Spleen (tissue), 11 donors: ENCODE measurements around the gene ACACA. TPM values are rescaled to one million over a fixed set of nuclear protein-coding genes. Genes with fewer than 3 reads are reported as not detected.

Experiments used
- DNase-seq: peaks from one replicate; pipeline ENCODE4 v3.0.0-alpha.2; 2020
- H3K27ac ChIP-seq, 8 donors: fragments of 200-600 bp; sonication (generic) in 7 of 8; 1 replicate in 4 of 8; 2 replicates in 4 of 8; pipeline versions ENCODE4 v1.5.0 to v1.8.0; 2016 to 2021; ENCODE audit warnings: inconsistent platforms in 4 of 8, mild to moderate bottlenecking in 4 of 8, moderate library complexity in 1 of 8
- H3K27me3 ChIP-seq, 7 donors: fragments of 200-600 bp; sonication (generic) in 6 of 7; replicated peaks in 1 of 7; 1 replicate in 4 of 7; 2 replicates in 3 of 7; pipeline versions ENCODE4 v1.5.0 to v1.8.0; 2016 to 2021; ENCODE audit warnings: inconsistent platforms in 3 of 7, mild to moderate bottlenecking in 1 of 7
- H3K36me3 ChIP-seq, 6 donors: fragments of 200-600 bp; sonication (generic) in 5 of 6; 1 replicate in 4 of 6; 2 replicates in 2 of 6; pipeline versions ENCODE4 v1.5.0 to v1.8.0; 2016 to 2021; ENCODE audit warnings: inconsistent platforms in 2 of 6
- H3K4me1 ChIP-seq, 6 donors: fragments of 200-600 bp; sonication (generic) in 5 of 6; 1 replicate in 3 of 6; 2 replicates in 3 of 6; pipeline versions ENCODE4 v1.5.0 to v1.8.0; 2016 to 2021; ENCODE audit warnings: inconsistent platforms in 3 of 6
- H3K4me3 ChIP-seq, 8 donors: fragments of 200-600 bp; sonication (generic) in 7 of 8; 1 replicate in 4 of 8; 2 replicates in 4 of 8; pipeline versions ENCODE4 v1.5.0 to v1.8.0; 2016 to 2021; ENCODE audit warnings: inconsistent platforms in 4 of 8, mild to moderate bottlenecking in 4 of 8, moderate library complexity in 2 of 8
- H3K9me3 ChIP-seq, 8 donors: fragments of 200-600 bp; sonication (generic) in 7 of 8; 1 replicate in 4 of 8; 2 replicates in 4 of 8; pipeline versions ENCODE4 v1.5.0 to v1.8.0; 2016 to 2021; ENCODE audit warnings: inconsistent platforms in 4 of 8
- POLR2A ChIP-seq, 3 donors: fragments of 450-650 bp; IDR thresholded peaks; one replicate each; pipeline ENCODE4 v1.5.1; 2017; ENCODE audit warnings: antibody characterized with exemption in 3 of 3, mild to moderate bottlenecking in 1 of 3
- POLR2AphosphoS5 ChIP-seq, 3 donors: sonication (generic); formaldehyde crosslinking; IDR thresholded peaks; one replicate each; pipeline ENCODE4 v1.5.1; 2017; ENCODE audit warnings: antibody characterized with exemption in 3 of 3
- WGBS, 5 donors: extraction: QIAGEN DNeasy Blood & Tissue Kit in 3 of 5; methylation state at CpG; one replicate each; pipeline versions ENCODE4 v1.1.5 to v1.1.7; 2013 to 2018; 5-methylcytosine and 5-hydroxymethylcytosine counted together
- intact Hi-C: fragments of 100-400 bp; cut with DNase I; formaldehyde crosslinking; loops from one replicate; pipeline ENCODE4 v1.15.0; 2023; ENCODE audit warnings: low total_unique reads
- polyA plus RNA-seq, 3 donors: library from polyadenylated mRNA; stranded (reverse); fragments of 200-250 nt; gene quantifications; one replicate each; pipeline ENCODE4 v1.2.1, GENCODE V29; 2013
- total RNA-seq, 7 donors: library from RNA; depleted of rRNA in 3 of 7; stranded (reverse); fragments of >200 nt in 3 of 7; fragmentation: NEBNext Ultra II Directional in 4 of 7; extraction: Animal tissue kit (Norgen Biotek cat#: 25700) in 4 of 7; gene quantifications; one replicate each; pipeline versions ENCODE4 v1.1.0 to v1.2.1, GENCODE V29; 2016 to 2021
- TF ChIP-seq, protein P1 (sequence below), 11 experiments: fragments of 200-600 bp in 7 of 11; fragments of 450-650 bp in 4 of 11; sonication (generic) in 4 of 11; IDR thresholded peaks in 8 of 11; conservative IDR thresholded peaks in 3 of 11; 1 replicate in 7 of 11; 2 replicates in 4 of 11; pipeline versions ENCODE4 v1.4.0 to v1.8.0; 2016 to 2021; ENCODE audit warnings: antibody characterized with exemption in 11 of 11, inconsistent platforms in 4 of 11, mild to moderate bottlenecking in 1 of 11
- donor health status: healthy with polysubstance abuse.
- donor health status: DM: no; HTN: no; CAD: no; lungs with moderate emphysema.
- donor health status: DM: no; HTN: no; CAD: no.
- donor health status: Bipolar disorder and iron deficiency.
- donor health status: healthy.
- donor health status: DM: no; HTN: no; CAD: no.
- donor health status: DM: yes; HTN: yes; CAD: no.

The ACACA gene
- total and polyA plus RNA-seq, 10 donors, result 3.2 to 50.8 (median 29.2) TPM

DNA sequence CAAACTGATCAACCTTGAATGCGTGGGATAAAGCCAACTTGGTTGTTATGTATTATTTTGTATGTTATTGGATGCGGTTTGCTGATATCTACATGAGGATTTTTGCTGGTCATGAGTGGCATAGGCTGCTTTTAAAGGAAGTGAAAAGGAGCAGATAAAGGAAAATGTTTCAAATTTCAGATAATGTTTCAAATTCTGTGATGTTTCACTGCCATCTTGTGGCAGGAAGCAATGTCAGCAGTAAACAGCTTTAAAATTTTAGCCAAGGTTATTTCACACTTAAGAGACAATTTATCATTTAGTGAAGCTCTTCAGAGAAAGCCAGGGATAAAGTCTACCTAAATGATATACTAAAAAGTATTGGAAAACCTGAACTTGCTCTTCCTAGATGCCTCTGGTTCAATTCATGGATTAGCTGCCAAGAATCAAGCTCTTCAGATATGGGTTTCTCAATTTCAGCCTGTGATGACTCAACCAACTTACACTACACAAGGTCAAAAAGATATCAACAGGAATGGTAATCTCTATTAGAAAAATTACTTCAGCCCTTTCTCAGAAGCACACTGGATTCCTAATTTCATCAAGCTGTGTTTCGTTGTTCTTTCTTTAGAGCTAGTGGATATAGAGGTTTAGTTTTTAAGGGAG is 166.8 kb downstream of the ACACA start:
- H3K36me3 ChIP-seq, result peaks cover 0 to 95% (median 33%) of the 10 kb centered on the region in 6 donors
- no peak overlapping the region for H3K4me3 ChIP-seq
- H3K27ac ChIP-seq, result no peak overlapping the region
- no peaks in the 10 kb centered on the region for H3K9me3 ChIP-seq
- 67 to 82% (median 70%) methylated on average over 3 of the region's 3 CpGs for WGBS, 5 donors
- TF ChIP-seq, protein P1, sequence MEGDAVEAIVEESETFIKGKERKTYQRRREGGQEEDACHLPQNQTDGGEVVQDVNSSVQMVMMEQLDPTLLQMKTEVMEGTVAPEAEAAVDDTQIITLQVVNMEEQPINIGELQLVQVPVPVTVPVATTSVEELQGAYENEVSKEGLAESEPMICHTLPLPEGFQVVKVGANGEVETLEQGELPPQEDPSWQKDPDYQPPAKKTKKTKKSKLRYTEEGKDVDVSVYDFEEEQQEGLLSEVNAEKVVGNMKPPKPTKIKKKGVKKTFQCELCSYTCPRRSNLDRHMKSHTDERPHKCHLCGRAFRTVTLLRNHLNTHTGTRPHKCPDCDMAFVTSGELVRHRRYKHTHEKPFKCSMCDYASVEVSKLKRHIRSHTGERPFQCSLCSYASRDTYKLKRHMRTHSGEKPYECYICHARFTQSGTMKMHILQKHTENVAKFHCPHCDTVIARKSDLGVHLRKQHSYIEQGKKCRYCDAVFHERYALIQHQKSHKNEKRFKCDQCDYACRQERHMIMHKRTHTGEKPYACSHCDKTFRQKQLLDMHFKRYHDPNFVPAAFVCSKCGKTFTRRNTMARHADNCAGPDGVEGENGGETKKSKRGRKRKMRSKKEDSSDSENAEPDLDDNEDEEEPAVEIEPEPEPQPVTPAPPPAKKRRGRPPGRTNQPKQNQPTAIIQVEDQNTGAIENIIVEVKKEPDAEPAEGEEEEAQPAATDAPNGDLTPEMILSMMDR (IDR thresholded peaks at IDR 0.05 in 8 of 11, conservative IDR thresholded peaks at IDR 0.05 in 3 of 11), result peak; percentile 18 to 71 (median 56)
- TF ChIP-seq POLR2AphosphoS5 (IDR thresholded peaks at IDR 0.05), result no peak
- no peaks in the 10 kb centered on the region for H3K4me1 ChIP-seq
- intact Hi-C loops, result loop anchor here (5.0 kb wide), 1 partner anchor 613 kb away; no protein-coding TSS in a partner anchor
- no peaks in the 10 kb centered on the region for H3K27me3 ChIP-seq
- DNase-seq, result no peak

DNA sequence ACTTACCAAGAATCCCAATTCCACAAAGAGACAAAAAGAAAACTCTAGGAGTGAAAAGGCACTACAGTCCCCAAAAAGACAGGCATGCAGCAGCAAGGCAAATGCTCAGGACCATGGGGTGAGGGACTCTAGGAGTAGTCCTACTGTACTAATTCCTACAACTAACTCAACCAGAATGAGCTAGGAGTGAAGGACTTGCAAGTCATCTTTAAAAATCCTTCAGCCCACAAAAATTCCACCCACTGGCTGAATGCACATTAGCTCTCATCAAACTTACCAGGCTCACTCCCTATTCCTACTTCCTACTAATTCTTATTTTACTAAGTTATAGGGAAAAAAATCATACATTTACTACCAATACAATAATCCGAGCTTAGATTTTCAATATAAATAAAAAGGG is 172.5 kb downstream of the ACACA start:
- Histone ChIP-seq H3K36me3 (peaks cover 0 to 85% (median 19%) of the 10 kb centered on the region in 6 donors), H3K27me3 (no peaks in the 10 kb centered on the region), H3K9me3 (no peaks in the 10 kb centered on the region), H3K27ac (no peak overlapping the region), H3K4me1 (no peaks in the 10 kb centered on the region), H3K4me3 (no peak overlapping the region)
- 88 to 99% (median 92%) methylated on average over 1 of the region's 1 CpG for WGBS, 5 donors
- no peak for DNase-seq
- intact Hi-C loops, result no loop called here
- TF ChIP-seq, protein P1 (IDR thresholded peaks at IDR 0.05 in 8 of 11, conservative IDR thresholded peaks at IDR 0.05 in 3 of 11), result no peak
- TF ChIP-seq POLR2A (IDR thresholded peaks at IDR 0.05) (no peak), POLR2AphosphoS5 (IDR thresholded peaks at IDR 0.05) (no peak)

DNA sequence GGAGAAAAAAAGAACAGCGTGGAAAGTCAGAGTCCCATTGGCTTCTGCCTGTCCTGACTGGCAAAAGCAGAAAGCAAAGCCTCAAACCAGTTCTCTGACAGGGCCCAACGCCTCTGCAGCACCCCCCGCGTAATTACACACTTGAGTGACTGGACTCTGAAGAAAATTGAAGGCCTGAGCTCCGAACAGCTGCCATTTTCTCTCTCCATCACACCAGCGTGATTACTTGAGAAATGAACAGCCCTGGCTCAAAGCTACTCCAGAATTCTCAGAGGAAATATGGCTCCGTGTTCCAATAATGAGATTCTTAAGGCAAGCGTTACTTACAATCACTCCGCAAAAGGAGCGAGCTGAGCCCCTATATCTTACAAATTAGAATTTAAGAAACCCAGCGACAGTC is 173.6 kb downstream of the ACACA start:
- TF ChIP-seq, protein P1 (IDR thresholded peaks at IDR 0.05 in 8 of 11, conservative IDR thresholded peaks at IDR 0.05 in 3 of 11), result no peak
- TF ChIP-seq POLR2AphosphoS5 (IDR thresholded peaks at IDR 0.05) (no peak), POLR2A (IDR thresholded peaks at IDR 0.05) (no peak)
- Histone ChIP-seq H3K27ac (no peak overlapping the region), H3K27me3 (no peaks in the 10 kb centered on the region), H3K9me3 (no peaks in the 10 kb centered on the region), H3K4me3 (no peak overlapping the region), H3K4me1 (no peaks in the 10 kb centered on the region), H3K36me3 (peaks cover 0 to 79% (median 19%) of the 10 kb centered on the region in 6 donors)
- DNase-seq, result no peak
- 94 to 98% (median 97%) methylated on average over 11 of the region's 11 CpGs for WGBS, 5 donors
- intact Hi-C loops, result no loop called here

DNA sequence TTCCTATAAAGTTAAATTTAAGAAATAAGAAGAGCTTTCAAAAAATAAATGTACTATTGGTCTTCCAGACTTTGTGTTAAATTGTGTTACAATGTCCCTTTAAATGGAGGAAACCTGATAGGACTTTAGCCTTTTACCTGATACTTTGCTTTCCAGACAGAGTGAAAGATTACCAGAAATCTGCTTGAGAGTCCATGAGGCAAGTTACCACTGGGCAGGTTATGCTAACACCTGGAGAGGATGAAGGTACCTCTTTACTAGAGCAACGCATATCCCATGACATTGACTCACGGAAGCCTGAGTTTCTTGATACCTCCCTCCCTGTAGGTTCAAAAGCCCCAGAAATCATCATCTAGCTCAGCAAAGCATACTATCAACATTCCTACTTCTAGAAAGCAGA is 174.7 kb downstream of the ACACA start:
- DNase-seq, result no peak
- Histone ChIP-seq H3K4me3 (no peak overlapping the region), H3K36me3 (peaks cover 0 to 68% (median 18%) of the 10 kb centered on the region in 6 donors), H3K27me3 (no peaks in the 10 kb centered on the region), H3K4me1 (no peaks in the 10 kb centered on the region), H3K27ac (no peak overlapping the region), H3K9me3 (no peaks in the 10 kb centered on the region)
- TF ChIP-seq POLR2A (IDR thresholded peaks at IDR 0.05) (no peak), POLR2AphosphoS5 (IDR thresholded peaks at IDR 0.05) (no peak)
- TF ChIP-seq, protein P1 (IDR thresholded peaks at IDR 0.05 in 8 of 11, conservative IDR thresholded peaks at IDR 0.05 in 3 of 11), result no peak
- intact Hi-C loops, result no loop called here
- WGBS, 5 donors, result 95 to 97% (median 96%) methylated on average over 2 of the region's 2 CpGs
